ENCODE data around the gene HPGD.

- TF ChIP-seq, protein P1, sequence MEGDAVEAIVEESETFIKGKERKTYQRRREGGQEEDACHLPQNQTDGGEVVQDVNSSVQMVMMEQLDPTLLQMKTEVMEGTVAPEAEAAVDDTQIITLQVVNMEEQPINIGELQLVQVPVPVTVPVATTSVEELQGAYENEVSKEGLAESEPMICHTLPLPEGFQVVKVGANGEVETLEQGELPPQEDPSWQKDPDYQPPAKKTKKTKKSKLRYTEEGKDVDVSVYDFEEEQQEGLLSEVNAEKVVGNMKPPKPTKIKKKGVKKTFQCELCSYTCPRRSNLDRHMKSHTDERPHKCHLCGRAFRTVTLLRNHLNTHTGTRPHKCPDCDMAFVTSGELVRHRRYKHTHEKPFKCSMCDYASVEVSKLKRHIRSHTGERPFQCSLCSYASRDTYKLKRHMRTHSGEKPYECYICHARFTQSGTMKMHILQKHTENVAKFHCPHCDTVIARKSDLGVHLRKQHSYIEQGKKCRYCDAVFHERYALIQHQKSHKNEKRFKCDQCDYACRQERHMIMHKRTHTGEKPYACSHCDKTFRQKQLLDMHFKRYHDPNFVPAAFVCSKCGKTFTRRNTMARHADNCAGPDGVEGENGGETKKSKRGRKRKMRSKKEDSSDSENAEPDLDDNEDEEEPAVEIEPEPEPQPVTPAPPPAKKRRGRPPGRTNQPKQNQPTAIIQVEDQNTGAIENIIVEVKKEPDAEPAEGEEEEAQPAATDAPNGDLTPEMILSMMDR (optimal IDR thresholded peaks at IDR 0.05 in 1 of 3, IDR thresholded peaks at IDR 0.05 in 1 of 3, conservative IDR thresholded peaks at IDR 0.05 in 1 of 3; ENCODE audit: extremely low read depth in 1 of 3, insufficient read depth in 2 of 3, low read length in 3 of 3), result no peak
- no peak for TF ChIP-seq EZH2 (IDR thresholded peaks at IDR 0.05; ENCODE audit: low read length)
Measured at GRCh38 chr4:174475528-174475927, 46.8 kb downstream of the HPGD start.

Measured in keratinocyte (primary cell).